HepG2 (cell line): Measurements from ENCODE around the gene ANKRD37. TPM values are rescaled to one million over a fixed set of nuclear protein-coding genes. Genes with fewer than 3 reads are reported as not detected.

Source experiments
- ATAC-seq: fragments of 200-7000 bp; cut with Tn5 transposase; 3 replicates; pipeline ENCODE4 v1.9.1; 2020; ENCODE audit warnings: mild to moderate bottlenecking, moderate library complexity
- BruUV-seq: library from RNA; stranded (reverse); fragments of 400-500 nt; replicated peaks from 2 replicates; lab custom pipeline; 2021; lab: Mats Ljungman, UMichigan
- CTCF ChIA-PET: fragments of 300-600 bp; formaldehyde crosslinking; extraction: SDS; loops from one replicate; lab custom pipeline; 2021; ENCODE audit warnings: low total read pairs, inconsistent platforms, low intra/inter-chr PET ratio; lab: Yijun Ruan, JAX
- POLR2A ChIA-PET: fragments of 350-600 bp; sonication (Branson Sonifier 250); formaldehyde crosslinking; loops from one replicate; lab custom pipeline; 2020; ENCODE audit warnings: antibody characterized with exemption, inconsistent platforms; lab: Yijun Ruan, JAX
- DNase-seq: peaks from one replicate; pipeline ENCODE4 v3.0.0-alpha.2; 2015; ENCODE audit warnings: low spot score
- FAIRE-seq: peaks from 3 replicates; lab custom pipeline; 2011; peaks lifted over from hg19 to GRCh38; lab: Jason Lieb, UNC
- H2AFZ ChIP-seq: one replicate; pipeline ENCODE4 v1.6.1; 2011; ENCODE audit warnings: low read length, inconsistent platforms
- H3K27ac ChIP-seq: fragments of 300-600 bp; 3 replicates; pipeline ENCODE4 v1.8.0; 2011; ENCODE audit warnings: mixed run types, mild to moderate bottlenecking, mixed read lengths, low read length, inconsistent platforms; ENCODE audit not compliant: insufficient read depth; ENCODE audit errors: extremely low read length
- H3K27me3 ChIP-seq, 2 experiments: fragments of 200-600 bp in 1 of 2; 2 replicates in 1 of 2; 3 replicates in 1 of 2; pipeline versions ENCODE4 v1.6.0 to v1.8.0; 2011; ENCODE audit warnings: low read length in 2 of 2, mild to moderate bottlenecking in 2 of 2, moderate library complexity in 2 of 2, inconsistent platforms in 1 of 2; ENCODE audit not compliant: insufficient read depth in 2 of 2, control insufficient read depth in 1 of 2
- H3K36me3 ChIP-seq, 2 experiments: fragments of 200-600 bp in 1 of 2; replicated peaks in 1 of 2; 2 replicates in 1 of 2; 3 replicates in 1 of 2; pipeline versions ENCODE4 v1.5.1 to v1.8.0; 2011; ENCODE audit warnings: low read length in 2 of 2, inconsistent platforms in 1 of 2; ENCODE audit not compliant: insufficient read depth in 2 of 2, control insufficient read depth in 1 of 2
- H3K4me1 ChIP-seq: 2 replicates; pipeline ENCODE4 v1.5.1; 2012; ENCODE audit warnings: low read length, inconsistent platforms; ENCODE audit not compliant: insufficient read depth
- H3K4me2 ChIP-seq: 2 replicates; pipeline ENCODE4 v1.6.0; 2011; ENCODE audit warnings: low read depth, low read length, inconsistent platforms
- H3K4me3 ChIP-seq, 3 experiments: fragments of 200-600 bp in 1 of 3; sonication (generic), shearing (Covaris generic) in 1 of 3; replicated peaks in 1 of 3; 2 replicates each; pipeline ENCODE4 v1.5.1; 2011 to 2016; ENCODE audit warnings: low read length in 3 of 3, inconsistent platforms in 2 of 3, low read depth in 2 of 3, mild to moderate bottlenecking in 2 of 3, control low read depth in 1 of 3, mixed read lengths in 1 of 3; ENCODE audit not compliant: insufficient read depth in 1 of 3
- H3K79me2 ChIP-seq: one replicate; pipeline ENCODE4 v1.6.1; 2011; ENCODE audit warnings: low read length, inconsistent platforms; ENCODE audit not compliant: insufficient read depth
- H3K9ac ChIP-seq: 2 replicates; pipeline ENCODE4 v1.6.0; 2011; ENCODE audit warnings: mild to moderate bottlenecking, low read depth, low read length, inconsistent platforms; ENCODE audit not compliant: insufficient read depth
- H3K9me3 ChIP-seq: 2 replicates; pipeline ENCODE4 v1.5.1; 2012; ENCODE audit warnings: mild to moderate bottlenecking, low read length
- H4K20me1 ChIP-seq: 2 replicates; pipeline ENCODE4 v1.6.0; 2011; ENCODE audit warnings: inconsistent platforms, mild to moderate bottlenecking, low read length, moderate library complexity; ENCODE audit not compliant: insufficient read depth
- AKNA ChIP-seq: sonication (generic); formaldehyde crosslinking; IDR thresholded peaks from 2 replicates; pipeline ENCODE4 v1.4.0; 2020; ENCODE audit warnings: missing genetic modification reagents, borderline replicate concordance
- PHF20 ChIP-seq: sonication (generic); formaldehyde crosslinking; IDR thresholded peaks from 2 replicates; pipeline ENCODE4 v1.5.0; 2020; ENCODE audit warnings: mild to moderate bottlenecking, missing genetic modification reagents
- SAP130 ChIP-seq: IDR thresholded peaks from 2 replicates; pipeline ENCODE4 v1.6.1; 2016; ENCODE audit warnings: low read depth
- TAF1 ChIP-seq: sonication (generic); formaldehyde crosslinking; IDR thresholded peaks from 2 replicates; pipeline ENCODE4 v1.4.0; 2020; ENCODE audit warnings: missing genetic modification reagents
- ZFYVE20 ChIP-seq: sonication (generic); formaldehyde crosslinking; IDR thresholded peaks from 2 replicates; pipeline ENCODE4 v1.8.0; 2023; ENCODE audit warnings: low read depth, mild to moderate bottlenecking, moderate library complexity, missing genetic modification reagents, borderline replicate concordance
- ZNF234 ChIP-seq: sonication (generic); formaldehyde crosslinking; conservative IDR thresholded peaks from 2 replicates; pipeline ENCODE4 v1.5.1; 2020; ENCODE audit warnings: mild to moderate bottlenecking, missing genetic modification reagents
- ZNF468 ChIP-seq: sonication (generic); formaldehyde crosslinking; IDR thresholded peaks from 2 replicates; pipeline ENCODE4 v1.8.0; 2022; ENCODE audit warnings: mild to moderate bottlenecking, moderate library complexity, missing genetic modification reagents
- ZNF576 ChIP-seq: sonication (generic); formaldehyde crosslinking; IDR thresholded peaks from 2 replicates; pipeline ENCODE4 v1.4.0; 2020; ENCODE audit warnings: mild to moderate bottlenecking, missing genetic modification reagents
- WGBS: methylation state at CpG from one replicate; pipeline ENCODE4 v1.1.6; 2017; ENCODE audit warnings: low lambda C conversion rate; 5-methylcytosine and 5-hydroxymethylcytosine counted together
- in situ Hi-C: cut with HindIII; loops from 2 replicates; pipeline ENCODE4 v1.10.0; 2017; ENCODE audit warnings: low pct_unique_long_range_greater_than_20kb; ENCODE audit not compliant: extremely low pct_ligation_motif_present
- intact Hi-C: fragments of 100-400 bp; cut with micrococcal nuclease; formaldehyde crosslinking; loops from one replicate; pipeline ENCODE4 v1.10.0; 2022; ENCODE audit not compliant: unreplicated experiment
- polyA plus RNA-seq, 8 experiments: library from polyadenylated mRNA; depleted of rRNA in 3 of 8; stranded (reverse) in 7 of 8; unstranded in 1 of 8; fragments of >200 nt; fragmentation: Illumina TruSeq in 4 of 8; extraction: Trizol in 4 of 8; gene quantifications; 2 replicates each; pipeline versions ENCODE4 v1.2.1 to v1.2.3, GENCODE V29; 2011 to 2016; ENCODE audit warnings: low read depth in 4 of 8, missing spikeins in 1 of 8, mixed read lengths in 1 of 8; ENCODE audit not compliant: insufficient read depth in 1 of 8
- total RNA-seq, 5 experiments: library from RNA; depleted of rRNA; stranded (reverse); fragments of >200 nt; fragmentation: Illumina TruSeq; extraction: Trizol; gene quantifications; 2 replicates each; pipeline ENCODE4 v1.2.3, GENCODE V29; 2016; ENCODE audit warnings: low read depth in 1 of 5
- TF ChIP-seq, protein P1 (sequence below): sonication (generic); formaldehyde crosslinking; IDR thresholded peaks from 2 replicates; pipeline ENCODE4 v1.4.0; 2020; ENCODE audit warnings: mild to moderate bottlenecking, missing genetic modification reagents
- TF ChIP-seq, protein P2 (sequence below): sonication (generic); formaldehyde crosslinking; IDR thresholded peaks from 2 replicates; pipeline ENCODE4 v1.5.1; 2020; ENCODE audit warnings: mild to moderate bottlenecking, missing genetic modification reagents, borderline replicate concordance

ANKRD37 gene
- total and polyA plus RNA-seq, 2 of the 13 experiments (the other 11 are each of a cell fraction or from before 2014, with no cell fraction given): 2.2 to 51.4 TPM

- TF ChIP-seq SAP130 (CRISPR knock-in tag) (no peak), TAF1 (CRISPR knock-in tag) (no peak), ZNF468 (CRISPR knock-in tag) (no peak), ZFYVE20 (CRISPR knock-in tag) (no peak), ZNF576 (CRISPR knock-in tag) (no peak), PHF20 (CRISPR knock-in tag) (no peak)
- TF ChIP-seq, protein P1, sequence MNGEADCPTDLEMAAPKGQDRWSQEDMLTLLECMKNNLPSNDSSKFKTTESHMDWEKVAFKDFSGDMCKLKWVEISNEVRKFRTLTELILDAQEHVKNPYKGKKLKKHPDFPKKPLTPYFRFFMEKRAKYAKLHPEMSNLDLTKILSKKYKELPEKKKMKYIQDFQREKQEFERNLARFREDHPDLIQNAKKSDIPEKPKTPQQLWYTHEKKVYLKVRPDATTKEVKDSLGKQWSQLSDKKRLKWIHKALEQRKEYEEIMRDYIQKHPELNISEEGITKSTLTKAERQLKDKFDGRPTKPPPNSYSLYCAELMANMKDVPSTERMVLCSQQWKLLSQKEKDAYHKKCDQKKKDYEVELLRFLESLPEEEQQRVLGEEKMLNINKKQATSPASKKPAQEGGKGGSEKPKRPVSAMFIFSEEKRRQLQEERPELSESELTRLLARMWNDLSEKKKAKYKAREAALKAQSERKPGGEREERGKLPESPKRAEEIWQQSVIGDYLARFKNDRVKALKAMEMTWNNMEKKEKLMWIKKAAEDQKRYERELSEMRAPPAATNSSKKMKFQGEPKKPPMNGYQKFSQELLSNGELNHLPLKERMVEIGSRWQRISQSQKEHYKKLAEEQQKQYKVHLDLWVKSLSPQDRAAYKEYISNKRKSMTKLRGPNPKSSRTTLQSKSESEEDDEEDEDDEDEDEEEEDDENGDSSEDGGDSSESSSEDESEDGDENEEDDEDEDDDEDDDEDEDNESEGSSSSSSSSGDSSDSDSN: no peak
Observed at GRCh38 chr4:185363251-185363650, 33.4 kb upstream of the ANKRD37 start (continued).

DNA sequence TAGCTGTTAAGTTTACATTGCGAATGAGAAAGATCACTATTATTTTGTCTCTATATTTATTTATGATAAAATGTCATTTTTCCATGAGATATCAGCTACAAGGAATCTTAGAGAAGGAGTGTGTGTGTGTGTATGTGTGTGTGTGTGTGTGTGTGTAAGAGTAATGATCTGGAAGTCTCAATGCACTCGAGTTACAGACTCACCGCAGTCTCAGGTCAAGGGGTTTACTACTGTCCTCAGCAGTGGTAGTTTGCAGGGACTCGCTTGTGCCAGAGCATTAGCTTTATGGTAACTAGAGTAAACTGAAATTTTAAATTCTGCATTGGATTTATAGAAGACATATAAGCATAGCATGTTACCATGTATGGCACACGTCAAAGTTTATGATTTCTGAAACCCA is 31.8 kb upstream of the ANKRD37 start:
- Histone ChIP-seq H3K4me1 (peaks cover 20% of the 10 kb centered on the region), H3K4me3 (no peak overlapping the region), H3K9me3 (no peaks in the 10 kb centered on the region), H3K79me2 (no peaks in the 10 kb centered on the region), H3K27me3 (no peaks in the 10 kb centered on the region), H3K36me3 (peaks cover 5 to 9% of the 10 kb centered on the region in 2 experiments; a peak in 4 of 5 replicates), H3K27ac (no peak overlapping the region), H3K9ac (no peak overlapping the region), H2AFZ (no peak overlapping the region), H3K4me2 (no peak overlapping the region), H4K20me1 (no peaks in the 10 kb centered on the region)
- WGBS: 95% methylated on average over 5 of the region's 5 CpGs
- no peak for ATAC-seq
- CTCF ChIA-PET: no interaction called here
- in situ Hi-C loops: no loop called here
- BruUV-seq: no TSS peak
- POLR2A ChIA-PET: no interaction called here
- no peak for FAIRE-seq
- DNase-seq: no peak
- intact Hi-C loops: no loop called here
- no peak for TF ChIP-seq ZNF234 (CRISPR knock-in tag)
- TF ChIP-seq, protein P2, sequence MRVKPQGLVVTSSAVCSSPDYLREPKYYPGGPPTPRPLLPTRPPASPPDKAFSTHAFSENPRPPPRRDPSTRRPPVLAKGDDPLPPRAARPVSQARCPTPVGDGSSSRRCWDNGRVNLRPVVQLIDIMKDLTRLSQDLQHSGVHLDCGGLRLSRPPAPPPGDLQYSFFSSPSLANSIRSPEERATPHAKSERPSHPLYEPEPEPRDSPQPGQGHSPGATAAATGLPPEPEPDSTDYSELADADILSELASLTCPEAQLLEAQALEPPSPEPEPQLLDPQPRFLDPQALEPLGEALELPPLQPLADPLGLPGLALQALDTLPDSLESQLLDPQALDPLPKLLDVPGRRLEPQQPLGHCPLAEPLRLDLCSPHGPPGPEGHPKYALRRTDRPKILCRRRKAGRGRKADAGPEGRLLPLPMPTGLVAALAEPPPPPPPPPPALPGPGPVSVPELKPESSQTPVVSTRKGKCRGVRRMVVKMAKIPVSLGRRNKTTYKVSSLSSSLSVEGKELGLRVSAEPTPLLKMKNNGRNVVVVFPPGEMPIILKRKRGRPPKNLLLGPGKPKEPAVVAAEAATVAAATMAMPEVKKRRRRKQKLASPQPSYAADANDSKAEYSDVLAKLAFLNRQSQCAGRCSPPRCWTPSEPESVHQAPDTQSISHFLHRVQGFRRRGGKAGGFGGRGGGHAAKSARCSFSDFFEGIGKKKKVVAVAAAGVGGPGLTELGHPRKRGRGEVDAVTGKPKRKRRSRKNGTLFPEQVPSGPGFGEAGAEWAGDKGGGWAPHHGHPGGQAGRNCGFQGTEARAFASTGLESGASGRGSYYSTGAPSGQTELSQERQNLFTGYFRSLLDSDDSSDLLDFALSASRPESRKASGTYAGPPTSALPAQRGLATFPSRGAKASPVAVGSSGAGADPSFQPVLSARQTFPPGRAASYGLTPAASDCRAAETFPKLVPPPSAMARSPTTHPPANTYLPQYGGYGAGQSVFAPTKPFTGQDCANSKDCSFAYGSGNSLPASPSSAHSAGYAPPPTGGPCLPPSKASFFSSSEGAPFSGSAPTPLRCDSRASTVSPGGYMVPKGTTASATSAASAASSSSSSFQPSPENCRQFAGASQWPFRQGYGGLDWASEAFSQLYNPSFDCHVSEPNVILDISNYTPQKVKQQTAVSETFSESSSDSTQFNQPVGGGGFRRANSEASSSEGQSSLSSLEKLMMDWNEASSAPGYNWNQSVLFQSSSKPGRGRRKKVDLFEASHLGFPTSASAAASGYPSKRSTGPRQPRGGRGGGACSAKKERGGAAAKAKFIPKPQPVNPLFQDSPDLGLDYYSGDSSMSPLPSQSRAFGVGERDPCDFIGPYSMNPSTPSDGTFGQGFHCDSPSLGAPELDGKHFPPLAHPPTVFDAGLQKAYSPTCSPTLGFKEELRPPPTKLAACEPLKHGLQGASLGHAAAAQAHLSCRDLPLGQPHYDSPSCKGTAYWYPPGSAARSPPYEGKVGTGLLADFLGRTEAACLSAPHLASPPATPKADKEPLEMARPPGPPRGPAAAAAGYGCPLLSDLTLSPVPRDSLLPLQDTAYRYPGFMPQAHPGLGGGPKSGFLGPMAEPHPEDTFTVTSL (CRISPR knock-in tag): no peak
- no peak for TF ChIP-seq AKNA
